AG09319 (cell line): Measurements from ENCODE around the gene RAD51B.
"Not testable (repeated sequence)": the region's sequence is repeated elsewhere in the genome, so short reads cannot be mapped to it uniquely, and the experiment has no call there.

Experiments used
- DNase-seq: peaks from one replicate; pipeline ENCODE4 v3.0.0-alpha.2; 2010; ENCODE audit warnings: low read depth; ENCODE audit errors: extremely low read depth
- CTCF ChIP-seq: IDR thresholded peaks from 2 replicates; pipeline ENCODE4 v1.5.1; 2011; ENCODE audit warnings: low read depth, mild to moderate bottlenecking, inconsistent platforms, low read length, moderate library complexity

RAD51B gene

GRCh38 chr14:68212361-68212760 lies 392.8 kb downstream of the RAD51B start:
- DNase-seq = no peak
- TF ChIP-seq CTCF = no peak

DNA sequence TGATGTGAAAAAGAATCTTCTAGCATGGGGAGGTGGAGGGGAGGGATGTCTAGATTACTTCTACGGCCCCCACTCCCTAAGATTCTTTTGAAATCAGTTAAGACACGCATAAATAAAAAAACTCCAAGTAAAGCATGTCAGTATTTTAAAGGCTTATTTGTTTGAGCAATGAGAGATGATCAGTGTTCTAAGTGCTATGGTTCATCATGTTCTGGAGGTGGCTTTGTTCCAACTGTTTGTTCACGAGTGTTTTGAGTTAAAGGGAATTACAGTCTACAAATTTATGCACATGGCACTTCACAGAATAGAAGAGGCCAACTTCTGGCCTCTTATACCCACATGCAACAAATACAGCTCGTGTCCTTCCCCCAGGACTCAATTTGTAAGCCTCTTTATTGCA lies 394.9 kb downstream of the RAD51B start:
- DNase-seq = no peak
- TF ChIP-seq CTCF = no peak

DNA sequence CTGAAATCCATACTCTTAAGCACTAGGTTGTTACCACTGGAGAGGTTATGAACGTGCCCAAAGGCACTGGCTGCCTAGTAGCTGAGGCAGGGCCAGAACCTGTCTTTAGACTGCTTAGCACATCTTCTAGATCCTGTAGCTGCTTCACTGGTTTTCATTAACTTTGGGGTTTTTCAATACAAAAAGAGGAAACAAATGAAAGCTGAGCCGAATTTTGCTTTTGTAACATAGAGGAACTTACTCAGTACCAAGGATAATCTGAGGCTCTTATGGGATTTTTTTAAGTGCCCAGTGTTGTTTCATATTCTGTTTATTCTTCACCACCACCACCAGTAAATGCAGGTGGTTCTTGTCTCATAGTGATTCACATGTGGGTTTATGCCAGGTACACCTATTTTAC lies 396.1 kb downstream of the RAD51B start:
- TF ChIP-seq CTCF = no peak
- no peak for DNase-seq

DNA sequence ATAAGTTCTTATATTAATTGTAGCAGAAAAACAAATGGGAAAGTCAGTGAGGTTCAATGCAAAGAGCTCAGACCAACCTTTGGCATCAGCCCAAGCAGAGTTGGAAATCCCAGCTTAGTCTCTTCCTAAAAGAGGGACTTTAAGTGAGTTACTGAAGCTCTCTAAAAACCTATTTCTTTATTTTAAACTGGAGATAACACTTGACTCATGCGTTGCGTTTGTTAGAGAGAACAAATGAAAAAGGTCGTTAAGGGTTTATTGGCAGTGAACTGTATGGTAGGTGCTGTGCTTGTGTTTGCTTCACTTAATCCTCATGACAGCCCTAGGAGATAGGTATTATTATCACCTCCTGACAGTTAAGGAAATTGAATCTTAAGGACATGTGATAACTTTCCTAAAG lies 396.5 kb downstream of the RAD51B start:
- TF ChIP-seq CTCF = no peak
- DNase-seq = no peak

GRCh38 chr14:68216957-68217356 lies 397.4 kb downstream of the RAD51B start:
- TF ChIP-seq CTCF = no peak
- no peak for DNase-seq

DNA sequence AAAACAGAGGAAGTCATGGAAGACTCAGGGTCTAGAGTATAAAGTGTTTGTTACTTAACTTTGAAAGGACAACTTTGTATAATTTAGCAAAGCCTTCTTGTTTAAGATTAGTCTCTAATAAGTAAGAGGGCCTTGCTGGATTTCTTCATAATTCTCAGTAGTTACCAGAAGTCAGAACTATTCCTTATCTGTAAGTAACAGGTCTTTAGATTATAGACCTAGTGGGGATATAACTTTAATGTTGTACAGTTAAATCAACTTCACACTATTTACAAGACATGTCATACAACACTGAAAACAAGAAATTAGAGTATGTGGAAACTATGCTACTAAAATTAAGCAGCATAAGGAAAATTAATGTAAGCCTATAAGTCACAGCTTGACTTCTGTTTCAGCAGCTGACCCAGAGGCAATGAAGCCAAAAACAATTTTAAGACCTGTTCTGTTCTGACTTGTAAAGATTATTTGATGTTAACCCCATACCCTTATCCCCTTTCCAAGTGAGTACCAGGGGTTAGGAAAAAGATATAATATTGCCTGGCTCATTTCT lies 398.3 kb downstream of the RAD51B start:
- no peak for TF ChIP-seq CTCF
- no peak for DNase-seq

- DNase-seq = no peak
- TF ChIP-seq CTCF = no peak
Measured at GRCh38 chr14:68219407-68219806, 399.8 kb downstream of the RAD51B start.

- not testable (repeated sequence) for DNase-seq
Measured at GRCh38 chr14:68221046-68221445, 401.5 kb downstream of the RAD51B start.
